ENCODE results near the gene SSBP2. TPM values are rescaled to one million over a fixed set of nuclear protein-coding genes. Genes with fewer than 3 reads are reported as not detected.
"Not testable (repeated sequence)": the region's sequence is repeated elsewhere in the genome, so short reads cannot be mapped to it uniquely, and the experiment has no call there.

SSBP2 gene
- total and polyA plus RNA-seq, 2 donors (not counting 3 experiments of a cell fraction or from before 2014, with no cell fraction given): 9.6 to 11.5 TPM

GRCh38 chr5:81592085-81592484, 158.8 kb downstream of the SSBP2 start:
- H4K20me1 ChIP-seq (replicated peaks; ENCODE audit: control insufficient read depth, extremely low read depth, insufficient read depth, low read length); intact Hi-C loops (cut with micrococcal nuclease); H3K4me3 ChIP-seq (replicated peaks in 1 of 3; ENCODE audit: insufficient read depth in 1 of 3, low read depth in 1 of 3, low read length in 3 of 3); H3K79me2 ChIP-seq (ENCODE audit: control insufficient read depth, insufficient read depth, low read length); H3K4me2 ChIP-seq (ENCODE audit: insufficient read depth, low read length); POLR2A ChIA-PET; H3K9me3 ChIP-seq (replicated peaks; ENCODE audit: control insufficient read depth, insufficient read depth, low read length); H3K4me1 ChIP-seq (ENCODE audit: control insufficient read depth, extremely low read depth, insufficient read depth, low read length); BruUV-seq (replicated peaks); CTCF ChIA-PET; dilution Hi-C loops (cut with MboI; ENCODE audit: extremely low pct_ligation_motif_present, low sequenced_read_pairs); H3K36me3 ChIP-seq (ENCODE audit: control insufficient read depth in 2 of 2, extremely low read depth in 1 of 2, insufficient read depth in 2 of 2, low read length in 2 of 2); H3K9me1 ChIP-seq (replicated peaks; ENCODE audit: control insufficient read depth, extremely low read depth, insufficient read depth, low read length); H3K9ac ChIP-seq (replicated peaks; ENCODE audit: extremely low read depth, insufficient read depth, low read length); DNase-seq (ENCODE audit: low read depth, low spot score); FAIRE-seq; H3K27ac ChIP-seq (ENCODE audit: insufficient read depth, low read depth, low read length); H2AFZ ChIP-seq (ENCODE audit: low read depth, low read length); H3K27me3 ChIP-seq (ENCODE audit: control insufficient read depth in 2 of 2, insufficient read depth in 2 of 2, low read length in 2 of 2): not testable (repeated sequence)

- Histone ChIP-seq H3K79me2 (ENCODE audit: control insufficient read depth, insufficient read depth, low read length) (no peaks in the 10 kb centered on the region), H2AFZ (ENCODE audit: low read depth, low read length) (no peak overlapping the region), H3K4me2 (ENCODE audit: insufficient read depth, low read length) (no peak overlapping the region), H3K36me3 (ENCODE audit: control insufficient read depth in 2 of 2, extremely low read depth in 1 of 2, insufficient read depth in 2 of 2, low read length in 2 of 2) (no peaks in the 10 kb centered on the region), H3K9ac (replicated peaks; ENCODE audit: extremely low read depth, insufficient read depth, low read length) (no peak overlapping the region), H4K20me1 (replicated peaks; ENCODE audit: control insufficient read depth, extremely low read depth, insufficient read depth, low read length) (no peaks in the 10 kb centered on the region), H3K9me3 (replicated peaks; ENCODE audit: control insufficient read depth, insufficient read depth, low read length) (no peaks in the 10 kb centered on the region), H3K27me3 (ENCODE audit: control insufficient read depth in 2 of 2, insufficient read depth in 2 of 2, low read length in 2 of 2) (no peaks in the 10 kb centered on the region), H3K4me3 (replicated peaks in 1 of 3; ENCODE audit: insufficient read depth in 1 of 3, low read depth in 1 of 3, low read length in 3 of 3) (no peak overlapping the region), H3K9me1 (replicated peaks; ENCODE audit: control insufficient read depth, extremely low read depth, insufficient read depth, low read length) (no peaks in the 10 kb centered on the region), H3K27ac (ENCODE audit: insufficient read depth, low read depth, low read length) (no peak overlapping the region), H3K4me1 (ENCODE audit: control insufficient read depth, extremely low read depth, insufficient read depth, low read length) (no peaks in the 10 kb centered on the region)
- CTCF ChIA-PET: interaction anchor here (1.1 kb wide), 1 partner anchor 11 kb away, joined by 4 read pairs; no protein-coding TSS in a partner anchor
- dilution Hi-C loops (cut with MboI; ENCODE audit: extremely low pct_ligation_motif_present, low sequenced_read_pairs) (no loop called here), intact Hi-C loops (cut with micrococcal nuclease) (no loop called here)
- DNase-seq (ENCODE audit: low read depth, low spot score) (no peak), FAIRE-seq (no peak)
- TF ChIP-seq EZH2 (IDR thresholded peaks at IDR 0.05; ENCODE audit: borderline replicate concordance, low read depth, low read length, severe bottlenecking) (no peak), MYC (IDR thresholded peaks at IDR 0.05; ENCODE audit: low read depth, low read length) (no peak), POLR2A (IDR thresholded peaks at IDR 0.05; ENCODE audit: low read depth, low read length) (no peak), JUN (IDR thresholded peaks at IDR 0.05; ENCODE audit: borderline replicate concordance, insufficient read depth, insufficient read length, low read depth) (no peak), CTCF (IDR thresholded peaks at IDR 0.05; ENCODE audit: extremely low read depth in 1 of 2, insufficient read depth in 1 of 2, low read depth in 1 of 2, low read length in 2 of 2) (no peak), FOS (IDR thresholded peaks at IDR 0.05; ENCODE audit: borderline replicate concordance, insufficient read depth, low read length) (no peak), GATA2 (IDR thresholded peaks at IDR 0.05; ENCODE audit: insufficient read depth, insufficient read length, low read depth, low read length) (no peak), MAX (IDR thresholded peaks at IDR 0.05; ENCODE audit: insufficient read depth, insufficient read length) (no peak), POLR2AphosphoS5 (IDR thresholded peaks at IDR 0.05; ENCODE audit: insufficient read depth, low read depth, low read length) (no peak)
- BruUV-seq (replicated peaks): no TSS peak
- POLR2A ChIA-PET: no interaction called here
Observed at GRCh38 chr5:81590498-81591384, 160.2 kb downstream of the SSBP2 start.
